ENCODE data around the gene TMEM107.
"Not testable (repeated sequence)": the region's sequence is repeated elsewhere in the genome, so short reads cannot be mapped to it uniquely, and the experiment has no call there.

TMEM107 gene

GRCh38 chr17:8221663-8222379 is 45.6 kb upstream of the TMEM107 start:
- TF ChIP-seq CTCF (IDR thresholded peaks at IDR 0.05): no peak
- peaks cover 21% of the 10 kb centered on the region for H3K36me3 ChIP-seq
- peak overlapping the region; percentile 77 to 99 for H3K4me3 ChIP-seq (ENCODE audit: low read depth in 1 of 2, low read length in 1 of 2)
- no peaks in the 10 kb centered on the region for H3K9me3 ChIP-seq
- peak overlapping the region; percentile 94 for H3K27ac ChIP-seq
- H3K4me1 ChIP-seq (ENCODE audit: control insufficient read depth in 1 of 2, insufficient read depth in 1 of 2, low read depth in 1 of 2, low read length in 1 of 2): peaks cover 53 to 55% of the 10 kb centered on the region in 2 experiments
- no peaks in the 10 kb centered on the region for H3K27me3 ChIP-seq

- Histone ChIP-seq H3K4me3 (ENCODE audit: low read depth in 1 of 2, low read length in 1 of 2) (peak overlapping the region; percentile 77 to 99), H3K27ac (peak overlapping the region; percentile 94), H3K4me1 (ENCODE audit: control insufficient read depth in 1 of 2, insufficient read depth in 1 of 2, low read depth in 1 of 2, low read length in 1 of 2) (peaks cover 45 to 47% of the 10 kb centered on the region in 2 experiments), H3K9me3 (no peaks in the 10 kb centered on the region), H3K27me3 (no peaks in the 10 kb centered on the region), H3K36me3 (peaks cover 19% of the 10 kb centered on the region)
- no peak for TF ChIP-seq CTCF (IDR thresholded peaks at IDR 0.05)
Measured at GRCh38 chr17:8220783-8221662, 44.8 kb upstream of the TMEM107 start.

GRCh38 chr17:8214000-8214399 is 37.8 kb upstream of the TMEM107 start:
- H3K9me3 ChIP-seq; H3K27ac ChIP-seq; H3K36me3 ChIP-seq; H3K4me3 ChIP-seq (ENCODE audit: low read depth in 1 of 2, low read length in 1 of 2); H3K27me3 ChIP-seq: not testable (repeated sequence)
- H3K4me1 ChIP-seq (ENCODE audit: control insufficient read depth in 1 of 2, insufficient read depth in 1 of 2, low read depth in 1 of 2, low read length in 1 of 2): peaks cover 22 to 23% of the 10 kb centered on the region in 2 experiments

GRCh38 chr17:8212312-8213180 is 36.4 kb upstream of the TMEM107 start:
- Histone ChIP-seq H3K9me3 (no peaks in the 10 kb centered on the region), H3K27ac (no peak overlapping the region), H3K4me1 (ENCODE audit: control insufficient read depth in 1 of 2, insufficient read depth in 1 of 2, low read depth in 1 of 2, low read length in 1 of 2) (peaks cover 23 to 28% of the 10 kb centered on the region in 2 experiments), H3K27me3 (no peaks in the 10 kb centered on the region), H3K36me3 (no peaks in the 10 kb centered on the region), H3K4me3 (ENCODE audit: low read depth in 1 of 2, low read length in 1 of 2) (no peak overlapping the region)
- no peak for TF ChIP-seq CTCF (IDR thresholded peaks at IDR 0.05)

- no peak for TF ChIP-seq CTCF (IDR thresholded peaks at IDR 0.05)
- Histone ChIP-seq H3K4me1 (ENCODE audit: control insufficient read depth in 1 of 2, insufficient read depth in 1 of 2, low read depth in 1 of 2, low read length in 1 of 2) (peaks cover 23 to 28% of the 10 kb centered on the region in 2 experiments), H3K4me3 (ENCODE audit: low read depth in 1 of 2, low read length in 1 of 2) (peak overlapping the region; percentile 67 to 73)
Measured at GRCh38 chr17:8210761-8211458, 34.7 kb upstream of the TMEM107 start.

More at GRCh38 chr17:8210761-8211458, 34.7 kb upstream of the TMEM107 start:
- H3K36me3 ChIP-seq: peaks cover 6% of the 10 kb centered on the region
- H3K27ac ChIP-seq: peak overlapping the region; percentile 68
- no peaks in the 10 kb centered on the region for H3K27me3 ChIP-seq
- no peaks in the 10 kb centered on the region for H3K9me3 ChIP-seq
